Tibial artery (tissue), 4 donors: ENCODE measurements around the gene MECP2.

ENCODE experiments used
- DNase-seq, 2 donors: peaks; one replicate each; pipeline ENCODE4 v3.0.0-alpha.2; 2019
- H3K27ac ChIP-seq, 2 donors: fragments of 200-600 bp; sonication (generic) in 1 of 2; 1 replicate in 1 of 2; 2 replicates in 1 of 2; pipeline ENCODE4 v1.5.1; 2018 to 2019; ENCODE audit warnings: mild to moderate bottlenecking in 1 of 2
- H3K27me3 ChIP-seq, 2 donors: fragments of 200-600 bp; sonication (generic) in 1 of 2; one replicate each; pipeline versions ENCODE4 v1.5.1 to v1.6.0; 2016 to 2019
- H3K36me3 ChIP-seq, 3 donors: fragments of 200-600 bp; sonication (generic) in 2 of 3; one replicate each; pipeline ENCODE4 v1.5.1; 2016 to 2019; ENCODE audit warnings: mild to moderate bottlenecking in 2 of 3
- H3K4me1 ChIP-seq, 4 donors: fragments of 200-600 bp; sonication (generic) in 2 of 4; 1 replicate in 3 of 4; 2 replicates in 1 of 4; pipeline ENCODE4 v1.5.1; 2016 to 2019
- H3K4me3 ChIP-seq, 2 donors: fragments of 200-600 bp; sonication (generic) in 1 of 2; 1 replicate in 1 of 2; 2 replicates in 1 of 2; pipeline ENCODE4 v1.5.1; 2018 to 2019; ENCODE audit warnings: mild to moderate bottlenecking in 2 of 2
- H3K9me3 ChIP-seq, 3 donors: fragments of 200-600 bp; sonication (generic) in 1 of 3; one replicate each; pipeline ENCODE4 v1.5.1; 2016 to 2019
- CTCF ChIP-seq, 2 experiments: fragments of 200-600 bp in 1 of 2; fragments of 450-650 bp in 1 of 2; IDR thresholded peaks; one replicate each; pipeline ENCODE4 v1.5.1; 2017 to 2019; ENCODE audit warnings: antibody characterized with exemption in 2 of 2, mild to moderate bottlenecking in 1 of 2, moderate library complexity in 1 of 2
- intact Hi-C: fragments of 100-400 bp; cut with DNase I; formaldehyde crosslinking; loops from one replicate; pipeline ENCODE4 v1.15.0; 2023; ENCODE audit warnings: low total_unique reads

The MECP2 gene

GRCh38 chrX:153989973-153990655, 107.4 kb downstream of the MECP2 start:
- intact Hi-C loops: no loop called here
- H3K27ac ChIP-seq: no peak overlapping the region
- no peaks in the 10 kb centered on the region for H3K9me3 ChIP-seq
- no peak for TF ChIP-seq CTCF (IDR thresholded peaks at IDR 0.05)
- no peak overlapping the region for H3K4me3 ChIP-seq
- no peaks in the 10 kb centered on the region for H3K36me3 ChIP-seq
- no peak for DNase-seq
- peaks cover 0 to 7% (median 3%) of the 10 kb centered on the region in 4 donors for H3K4me1 ChIP-seq
- H3K27me3 ChIP-seq: no peaks in the 10 kb centered on the region

GRCh38 chrX:153988493-153988892, 109.0 kb downstream of the MECP2 start:
- intact Hi-C loops: no loop called here
- Histone ChIP-seq H3K36me3 (no peaks in the 10 kb centered on the region), H3K27me3 (no peaks in the 10 kb centered on the region), H3K27ac (no peak overlapping the region), H3K9me3 (no peaks in the 10 kb centered on the region), H3K4me3 (no peak overlapping the region), H3K4me1 (peaks cover 0 to 9% (median 4%) of the 10 kb centered on the region in 4 donors)
- no peak for TF ChIP-seq CTCF (IDR thresholded peaks at IDR 0.05)
- no peak for DNase-seq

GRCh38 chrX:153984351-153985178, 113.0 kb downstream of the MECP2 start:
- Histone ChIP-seq H3K4me1 (peaks cover 0 to 9% (median 4%) of the 10 kb centered on the region in 4 donors), H3K4me3 (no peak overlapping the region), H3K36me3 (no peaks in the 10 kb centered on the region), H3K27me3 (no peaks in the 10 kb centered on the region), H3K9me3 (no peaks in the 10 kb centered on the region), H3K27ac (peak overlapping the region; percentile 63 to 69)
- TF ChIP-seq CTCF (IDR thresholded peaks at IDR 0.05): no peak
- intact Hi-C loops: no loop called here
- DNase-seq: no peak

- intact Hi-C loops: no loop called here
Observed at GRCh38 chrX:153983321-153983801, 114.2 kb downstream of the MECP2 start.

More at GRCh38 chrX:153983321-153983801, 114.2 kb downstream of the MECP2 start:
- H3K27ac ChIP-seq: no peak overlapping the region
- no peak for TF ChIP-seq CTCF (IDR thresholded peaks at IDR 0.05)
- H3K27me3 ChIP-seq: no peaks in the 10 kb centered on the region
- DNase-seq: no peak
- no peaks in the 10 kb centered on the region for H3K36me3 ChIP-seq
- no peak overlapping the region for H3K4me3 ChIP-seq
- H3K4me1 ChIP-seq: peaks cover 0 to 9% (median 4%) of the 10 kb centered on the region in 4 donors
- H3K9me3 ChIP-seq: no peaks in the 10 kb centered on the region
